ENCODE measurements around the gene OR5T1. TPM values are rescaled to one million over a fixed set of nuclear protein-coding genes. Genes with fewer than 3 reads are reported as not detected.

The OR5T1 gene
- total RNA-seq, result not detected in 3 replicates
- long read RNA-seq, result 0 reads

DNA sequence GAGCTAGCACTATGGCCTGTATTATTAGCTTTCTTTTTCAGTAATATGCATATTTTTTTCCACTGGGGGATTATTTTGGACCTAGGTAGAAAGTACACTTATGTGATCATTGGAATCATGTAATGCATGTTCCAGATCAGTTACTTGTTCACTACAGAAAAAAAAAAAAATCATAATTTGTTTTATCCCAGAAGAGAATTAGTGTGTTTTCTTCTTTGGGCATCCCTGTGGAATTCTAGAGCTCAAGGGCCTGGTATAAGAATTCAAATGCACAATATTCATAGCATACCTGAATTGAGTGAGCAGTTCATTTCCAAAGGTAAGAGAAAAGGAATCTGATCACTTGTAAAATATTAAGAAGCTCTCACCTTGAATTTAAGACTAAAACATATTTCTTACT is at the start of gene OR5T1:
Gene OR5T1 (plus strand): TSS at position 301 of the 400 bp plus-strand sequence. CDS start 1,485 bp downstream, outside the sequence.
- no peak for DNase-seq (ENCODE audit: low spot score)
- Mint-ChIP-seq H3K4me3 (ENCODE audit: unreplicated experiment) (no peak within 1 kb of the TSS), H3K9me3 (ENCODE audit: low read depth) (peaks cover 15% of the 10 kb centered on the region), H3K4me1 (ENCODE audit: low read depth) (no peaks in the 10 kb centered on the region), H3K27me3 (ENCODE audit: low read depth) (no peaks in the 10 kb centered on the region), H3K36me3 (ENCODE audit: low read depth) (no peaks in the 10 kb centered on the region), H3K27ac (ENCODE audit: unreplicated experiment) (no peak within 1 kb of the TSS)
- TF ChIP-seq, protein P1, sequence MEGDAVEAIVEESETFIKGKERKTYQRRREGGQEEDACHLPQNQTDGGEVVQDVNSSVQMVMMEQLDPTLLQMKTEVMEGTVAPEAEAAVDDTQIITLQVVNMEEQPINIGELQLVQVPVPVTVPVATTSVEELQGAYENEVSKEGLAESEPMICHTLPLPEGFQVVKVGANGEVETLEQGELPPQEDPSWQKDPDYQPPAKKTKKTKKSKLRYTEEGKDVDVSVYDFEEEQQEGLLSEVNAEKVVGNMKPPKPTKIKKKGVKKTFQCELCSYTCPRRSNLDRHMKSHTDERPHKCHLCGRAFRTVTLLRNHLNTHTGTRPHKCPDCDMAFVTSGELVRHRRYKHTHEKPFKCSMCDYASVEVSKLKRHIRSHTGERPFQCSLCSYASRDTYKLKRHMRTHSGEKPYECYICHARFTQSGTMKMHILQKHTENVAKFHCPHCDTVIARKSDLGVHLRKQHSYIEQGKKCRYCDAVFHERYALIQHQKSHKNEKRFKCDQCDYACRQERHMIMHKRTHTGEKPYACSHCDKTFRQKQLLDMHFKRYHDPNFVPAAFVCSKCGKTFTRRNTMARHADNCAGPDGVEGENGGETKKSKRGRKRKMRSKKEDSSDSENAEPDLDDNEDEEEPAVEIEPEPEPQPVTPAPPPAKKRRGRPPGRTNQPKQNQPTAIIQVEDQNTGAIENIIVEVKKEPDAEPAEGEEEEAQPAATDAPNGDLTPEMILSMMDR (IDR thresholded peaks at IDR 0.05), result no peak

DNA sequence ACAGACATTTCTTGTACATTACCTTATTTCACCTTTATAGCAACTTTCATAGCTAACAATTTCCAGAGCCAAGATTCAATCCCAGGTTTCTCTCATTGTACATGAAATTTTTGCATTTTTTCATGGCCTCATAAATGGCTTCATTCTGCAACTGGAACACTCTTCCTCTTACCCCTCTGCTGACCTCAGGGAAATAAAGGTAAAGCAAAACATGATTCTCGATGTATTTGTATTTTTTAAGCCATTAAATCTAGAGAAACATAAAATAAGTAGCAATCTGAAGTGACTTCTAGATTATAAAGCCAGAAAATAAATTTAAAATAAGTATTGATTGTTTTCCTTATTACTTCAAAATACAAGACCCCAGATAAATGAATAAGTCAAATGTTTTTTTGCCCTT is 39.8 kb upstream of the OR5T1 start, which contains the start of gene OR5T2:
Gene OR5T2 (minus strand): TSS at position 101 of the 400 bp plus-strand sequence. CDS start 1,193 bp downstream, outside the sequence.
- Mint-ChIP-seq H3K9me3 (ENCODE audit: low read depth) (peaks cover 27% of the 10 kb centered on the region), H3K4me3 (ENCODE audit: unreplicated experiment) (no peak within 1 kb of the TSS), H3K4me1 (ENCODE audit: low read depth) (no peaks in the 10 kb centered on the region), H3K36me3 (ENCODE audit: low read depth) (no peaks in the 10 kb centered on the region), H3K27ac (ENCODE audit: unreplicated experiment) (no peak within 1 kb of the TSS), H3K27me3 (ENCODE audit: low read depth) (no peaks in the 10 kb centered on the region)
- TF ChIP-seq, protein P1 (IDR thresholded peaks at IDR 0.05), result no peak
- DNase-seq (ENCODE audit: low spot score), result no peak

DNA sequence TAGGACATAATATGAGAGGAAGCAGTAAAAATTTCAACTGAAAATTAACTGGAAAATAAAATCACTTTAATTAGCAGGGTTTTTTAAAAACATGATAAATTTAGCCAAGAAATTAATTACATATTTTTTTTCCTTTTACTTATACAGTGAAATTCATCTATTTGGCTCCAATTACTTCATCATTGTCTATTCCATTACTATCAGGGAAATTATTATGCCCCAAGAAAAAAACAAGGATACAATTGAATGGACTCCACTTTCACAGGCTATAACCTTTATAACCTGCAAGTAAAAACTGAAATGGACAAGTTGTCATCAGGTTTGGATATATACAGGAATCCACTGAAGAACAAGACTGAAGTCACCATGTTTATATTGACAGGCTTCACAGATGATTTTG is 22.0 kb upstream of the OR5T1 start, which contains the start of gene OR5T3:
Gene OR5T3 (plus strand): TSS at position 301 of the 400 bp plus-strand sequence. CDS start 0 bp downstream, at position 301.
- H3K27ac Mint-ChIP-seq (ENCODE audit: unreplicated experiment), result no peak within 1 kb of the TSS
- H3K9me3 Mint-ChIP-seq (ENCODE audit: low read depth), result peaks cover 3% of the 10 kb centered on the region
- H3K36me3 Mint-ChIP-seq (ENCODE audit: low read depth), result no peaks in the 10 kb centered on the region
- no peak within 1 kb of the TSS for H3K4me3 Mint-ChIP-seq (ENCODE audit: unreplicated experiment)
- TF ChIP-seq, protein P1 (IDR thresholded peaks at IDR 0.05), result no peak
- H3K27me3 Mint-ChIP-seq (ENCODE audit: low read depth), result no peaks in the 10 kb centered on the region
- no peak for DNase-seq (ENCODE audit: low spot score)
- no peaks in the 10 kb centered on the region for H3K4me1 Mint-ChIP-seq (ENCODE audit: low read depth)

DNA sequence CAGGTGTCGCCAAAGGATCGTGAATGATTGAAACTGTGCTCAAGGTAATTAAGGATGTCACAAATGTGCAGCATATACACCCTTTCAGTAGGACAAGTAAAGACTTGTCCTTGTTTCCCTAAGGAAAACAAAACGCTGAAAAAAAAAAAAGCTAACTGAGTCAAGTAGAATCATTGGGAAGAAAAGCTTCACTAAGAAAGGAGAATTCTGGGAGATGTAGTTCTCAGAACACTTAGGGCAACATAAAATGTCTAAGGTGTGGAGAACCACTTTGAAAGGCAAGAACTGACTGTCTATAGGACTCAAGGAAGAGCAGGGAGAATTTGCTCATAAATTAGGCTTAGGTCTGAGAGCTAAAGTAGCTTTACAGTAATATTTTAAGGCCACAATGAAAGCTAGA is 2.9 kb upstream of the OR5T1 start:
- Mint-ChIP-seq H3K27me3 (ENCODE audit: low read depth) (no peaks in the 10 kb centered on the region), H3K9me3 (ENCODE audit: low read depth) (peaks cover 18% of the 10 kb centered on the region), H3K4me1 (ENCODE audit: low read depth) (no peaks in the 10 kb centered on the region), H3K27ac (ENCODE audit: unreplicated experiment) (no peak overlapping the region), H3K4me3 (ENCODE audit: unreplicated experiment) (no peak overlapping the region), H3K36me3 (ENCODE audit: low read depth) (no peaks in the 10 kb centered on the region)
- DNase-seq (ENCODE audit: low spot score), result no peak
- TF ChIP-seq, protein P1 (IDR thresholded peaks at IDR 0.05), result no peak

DNA sequence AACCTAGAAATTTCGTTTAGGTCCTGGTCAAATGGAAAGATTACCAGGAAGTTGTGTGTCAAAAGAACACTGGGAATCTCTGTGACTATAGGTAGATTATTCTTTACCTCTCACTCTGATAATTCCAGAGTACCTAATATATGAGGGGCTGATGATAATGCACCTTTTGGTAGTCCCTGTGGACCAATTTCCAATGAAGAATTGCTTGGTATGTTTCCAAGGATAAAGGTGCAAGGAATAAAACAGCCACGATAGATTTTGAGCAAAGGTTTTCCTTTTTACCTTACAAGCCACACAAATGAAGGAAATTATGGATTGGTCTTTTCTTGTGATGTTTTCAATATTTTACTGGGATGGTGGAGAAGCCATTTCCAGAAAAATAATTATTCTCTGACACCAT is 18.2 kb downstream of the OR5T1 start, which contains the start of gene OR8H1:
Gene OR8H1 (minus strand): TSS at position 101 of the 400 bp plus-strand sequence. CDS start 1,192 bp downstream, outside the sequence.
- TF ChIP-seq, protein P1 (IDR thresholded peaks at IDR 0.05), result no peak
- H3K27me3 Mint-ChIP-seq (ENCODE audit: low read depth), result no peaks in the 10 kb centered on the region
- no peaks in the 10 kb centered on the region for H3K9me3 Mint-ChIP-seq (ENCODE audit: low read depth)
- H3K4me1 Mint-ChIP-seq (ENCODE audit: low read depth), result no peaks in the 10 kb centered on the region
- H3K27ac Mint-ChIP-seq (ENCODE audit: unreplicated experiment), result no peak within 1 kb of the TSS
- no peak for DNase-seq (ENCODE audit: low spot score)
- H3K4me3 Mint-ChIP-seq (ENCODE audit: unreplicated experiment), result no peak within 1 kb of the TSS
- H3K36me3 Mint-ChIP-seq (ENCODE audit: low read depth), result no peaks in the 10 kb centered on the region

All from chondrocyte (in vitro differentiated cells).